Thyroid gland (tissue), 4 donors: Measurements from ENCODE around the gene OR9Q2. TPM values are rescaled to one million over a fixed set of nuclear protein-coding genes. Genes with fewer than 3 reads are reported as not detected.

ENCODE experiments used
- DNase-seq, 2 donors: peaks; one replicate each; pipeline ENCODE4 v3.0.0-alpha.2; 2019
- H3K27ac ChIP-seq, 3 donors: fragments of 200-600 bp; sonication (generic); 1 replicate in 2 of 3; 2 replicates in 1 of 3; pipeline ENCODE4 v1.5.1; 2016 to 2019; ENCODE audit warnings: mild to moderate bottlenecking in 1 of 3, moderate library complexity in 1 of 3
- H3K27me3 ChIP-seq: fragments of 200-600 bp; sonication (generic); one replicate; pipeline ENCODE4 v1.5.1; 2019
- H3K36me3 ChIP-seq, 2 donors: fragments of 200-600 bp; sonication (generic); one replicate each; pipeline ENCODE4 v1.5.1; 2016 to 2019
- H3K4me1 ChIP-seq, 2 donors: fragments of 200-600 bp; sonication (generic); one replicate each; pipeline ENCODE4 v1.5.1; 2017 to 2019
- H3K4me3 ChIP-seq, 3 donors: fragments of 200-600 bp; sonication (generic); replicated peaks in 1 of 3; 1 replicate in 2 of 3; 2 replicates in 1 of 3; pipeline ENCODE4 v1.5.1; 2016; ENCODE audit warnings: mild to moderate bottlenecking in 1 of 3
- H3K9me3 ChIP-seq: fragments of 200-600 bp; sonication (generic); one replicate; pipeline ENCODE4 v1.5.1; 2017
- CTCF ChIP-seq, 6 experiments: fragments of 200-600 bp in 3 of 6; fragments of 450-650 bp in 3 of 6; sonication (generic) in 3 of 6; IDR thresholded peaks; one replicate each; pipeline ENCODE4 v1.5.1; 2016 to 2019; ENCODE audit warnings: antibody characterized with exemption in 6 of 6, mild to moderate bottlenecking in 2 of 6, inconsistent platforms in 1 of 6, moderate library complexity in 1 of 6
- POLR2A ChIP-seq, 2 donors: fragments of 450-650 bp; IDR thresholded peaks; one replicate each; pipeline ENCODE4 v1.6.1; 2017; ENCODE audit warnings: antibody characterized with exemption in 2 of 2, mild to moderate bottlenecking in 2 of 2, moderate library complexity in 1 of 2
- WGBS, 2 donors: methylation state at CpG; one replicate each; pipeline ENCODE4 v1.1.5; 2017; 5-methylcytosine and 5-hydroxymethylcytosine counted together
- intact Hi-C: fragments of 100-400 bp; cut with DNase I; formaldehyde crosslinking; loops from one replicate; pipeline ENCODE4 v1.15.1; 2023
- total RNA-seq, 4 donors: library from RNA; depleted of rRNA; stranded (reverse); fragments of >200 nt; gene quantifications; one replicate each; pipeline ENCODE4 v1.2.3, GENCODE V29; 2016

OR9Q2 gene
- total RNA-seq, 4 donors from 2014 or later: not detected

- Histone ChIP-seq H3K27me3 (no peaks in the 10 kb centered on the region), H3K9me3 (no peaks in the 10 kb centered on the region), H3K4me1 (no peaks in the 10 kb centered on the region), H3K4me3 (no peak overlapping the region), H3K27ac (no peak overlapping the region), H3K36me3 (no peaks in the 10 kb centered on the region)
- intact Hi-C loops: no loop called here
- DNase-seq: no peak
- TF ChIP-seq CTCF (IDR thresholded peaks at IDR 0.05): no peak
- TF ChIP-seq POLR2A (IDR thresholded peaks at IDR 0.05): no peak
These were observed 27.6 kb downstream of the OR9Q2 start for GRCh38 chr11:58216476-58216875.

GRCh38 chr11:58222721-58223120 lies 33.9 kb downstream of the OR9Q2 start:
- Histone ChIP-seq H3K27me3 (no peaks in the 10 kb centered on the region), H3K9me3 (no peaks in the 10 kb centered on the region), H3K36me3 (no peaks in the 10 kb centered on the region), H3K4me3 (no peak overlapping the region), H3K4me1 (no peaks in the 10 kb centered on the region), H3K27ac (no peak overlapping the region)
- intact Hi-C loops: no loop called here
- 79 to 80% methylated on average over 7 of the region's 7 CpGs for WGBS, 2 donors
- DNase-seq: no peak
- no peak for TF ChIP-seq POLR2A (IDR thresholded peaks at IDR 0.05)
- TF ChIP-seq CTCF (IDR thresholded peaks at IDR 0.05): no peak

- Histone ChIP-seq H3K27me3 (no peaks in the 10 kb centered on the region), H3K27ac (no peak overlapping the region), H3K4me3 (no peak overlapping the region), H3K9me3 (no peaks in the 10 kb centered on the region), H3K36me3 (no peaks in the 10 kb centered on the region), H3K4me1 (no peaks in the 10 kb centered on the region)
- no peak for TF ChIP-seq POLR2A (IDR thresholded peaks at IDR 0.05)
- TF ChIP-seq CTCF (IDR thresholded peaks at IDR 0.05): no peak
- WGBS, 2 donors: 92 to 93% methylated on average over 32 of the region's 32 CpGs
- DNase-seq: no peak
- intact Hi-C loops: no loop called here
These were observed 39.2 kb downstream of the OR9Q2 start for GRCh38 chr11:58227956-58228615.

Other genes with a start within 250 kb of the OR9Q2 start
- gene OR9Q1, start 165.2 kb upstream of the OR9Q2 start, total RNA-seq: not detected
- gene OR6Q1, start 158.1 kb upstream of the OR9Q2 start, total RNA-seq: not detected
- gene OR9I1, start 63.5 kb upstream of the OR9Q2 start, total RNA-seq: not detected
- gene OR1S2, start 15.1 kb downstream of the OR9Q2 start, total RNA-seq: not detected
- gene OR1S1, start 23.6 kb downstream of the OR9Q2 start, total RNA-seq: not detected
- gene OR10Q1, start 39.8 kb downstream of the OR9Q2 start, total RNA-seq: not detected
- not detected for gene OR10W1, start 79.2 kb downstream of the OR9Q2 start, total RNA-seq
- not detected for gene OR5B17, start 170.0 kb downstream of the OR9Q2 start, total RNA-seq
- not detected for gene OR5B3, start 217.8 kb downstream of the OR9Q2 start, total RNA-seq
- not detected for gene OR5B2, start 239.1 kb downstream of the OR9Q2 start, total RNA-seq